SW480 (cell line): ENCODE measurements around the gene ATXN10.
A peak's percentile ranks its signal among the peaks of the same experiment; 100 is the strongest.

Experiments used
- DNase-seq: peaks from one replicate; pipeline ENCODE4 v3.0.0-alpha.2; 2016; ENCODE audit warnings: low spot score

Gene ATXN10

GRCh38 chr22:45879552-45879949 is 207.9 kb downstream of the ATXN10 start:
- no peak for DNase-seq

GRCh38 chr22:45880091-45880715 is 208.6 kb downstream of the ATXN10 start:
- DNase-seq: no peak

- no peak for DNase-seq
Measured at GRCh38 chr22:45880716-45881523, 209.3 kb downstream of the ATXN10 start.

DNA sequence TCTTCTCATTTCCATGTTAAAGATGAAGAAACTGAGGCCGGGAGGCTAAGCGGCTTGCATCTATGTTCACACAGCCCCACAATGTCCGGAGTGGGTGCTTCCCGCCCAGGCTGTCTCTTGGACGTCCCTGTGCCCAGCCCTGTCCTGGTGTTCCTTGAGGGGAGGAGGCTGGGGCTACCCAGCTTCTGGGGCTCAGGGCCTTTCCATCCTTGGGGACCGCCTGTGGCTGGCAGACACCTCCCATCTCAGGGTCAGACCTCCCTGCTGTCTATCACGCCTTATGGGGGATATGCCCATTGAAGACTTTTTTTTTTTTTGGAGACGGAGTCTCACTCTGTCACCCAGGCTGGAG is 209.9 kb downstream of the ATXN10 start:
- DNase-seq: no peak

DNA sequence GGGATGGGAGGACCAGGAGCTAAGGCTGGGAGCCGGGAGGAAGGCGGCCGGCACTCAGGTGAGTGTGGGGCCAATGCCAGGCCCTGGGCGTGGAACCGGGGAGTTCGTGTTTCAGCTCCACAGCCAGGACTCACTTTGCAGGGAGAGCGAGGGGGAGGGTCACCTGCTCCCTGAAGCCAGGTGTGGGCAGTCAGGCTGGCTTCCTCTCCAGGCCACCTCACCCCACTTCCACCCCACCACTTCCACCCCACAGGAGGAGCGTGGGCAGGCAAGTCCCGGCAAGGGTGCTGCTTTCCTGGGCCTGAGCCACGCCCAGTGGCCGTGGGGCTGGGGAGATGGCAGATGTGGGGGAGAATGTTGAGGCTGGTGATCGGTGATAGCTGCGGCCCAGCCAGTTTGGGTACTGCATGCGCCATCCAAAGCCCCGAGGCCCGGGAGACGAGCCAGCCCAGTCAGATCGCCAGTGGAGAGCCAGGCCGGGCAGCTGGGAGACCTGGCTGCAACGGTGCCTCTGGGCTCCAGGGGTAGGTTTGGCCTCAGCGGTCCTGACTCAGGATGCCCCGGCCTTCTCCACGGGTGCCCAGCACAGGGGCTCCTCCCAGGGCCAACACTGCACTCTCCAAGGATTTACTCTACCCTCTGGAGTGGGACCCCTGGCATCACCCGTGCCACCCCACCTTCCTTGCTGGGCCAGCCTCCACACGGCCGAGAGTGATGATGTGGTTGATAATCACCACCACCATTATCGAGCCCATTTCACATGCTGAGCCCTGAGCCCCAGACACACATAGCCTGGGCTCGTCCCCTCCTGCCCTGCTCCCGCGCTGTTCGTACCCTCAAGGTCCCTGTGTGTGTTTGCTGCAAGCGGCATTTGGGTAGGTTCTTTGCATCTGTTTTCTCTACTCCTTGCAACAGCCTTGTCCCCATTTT is 211.5 kb downstream of the ATXN10 start:
- no peak for DNase-seq

DNA sequence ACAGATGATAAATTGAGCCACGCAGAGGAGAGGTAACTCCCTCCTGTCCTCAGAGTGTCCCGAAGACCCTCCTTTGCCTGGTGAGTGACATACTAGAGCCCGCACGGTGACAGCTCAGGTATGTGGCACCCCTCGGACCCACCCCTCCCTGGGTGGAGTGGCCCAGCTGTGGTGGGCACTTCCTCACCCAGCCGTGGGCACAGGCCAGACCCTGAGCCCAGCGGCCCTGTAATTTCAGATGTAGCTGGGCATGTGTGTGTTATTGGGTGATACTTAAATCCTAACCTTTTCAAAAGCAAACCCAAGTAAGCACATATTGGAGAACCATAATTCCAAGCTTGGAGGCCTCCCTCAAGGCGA is 212.2 kb downstream of the ATXN10 start:
- no peak for DNase-seq

- DNase-seq: no peak
Measured at GRCh38 chr22:45884201-45885062, 212.8 kb downstream of the ATXN10 start.

- DNase-seq: no peak
Measured at GRCh38 chr22:45885171-45885840, 213.7 kb downstream of the ATXN10 start.

DNA sequence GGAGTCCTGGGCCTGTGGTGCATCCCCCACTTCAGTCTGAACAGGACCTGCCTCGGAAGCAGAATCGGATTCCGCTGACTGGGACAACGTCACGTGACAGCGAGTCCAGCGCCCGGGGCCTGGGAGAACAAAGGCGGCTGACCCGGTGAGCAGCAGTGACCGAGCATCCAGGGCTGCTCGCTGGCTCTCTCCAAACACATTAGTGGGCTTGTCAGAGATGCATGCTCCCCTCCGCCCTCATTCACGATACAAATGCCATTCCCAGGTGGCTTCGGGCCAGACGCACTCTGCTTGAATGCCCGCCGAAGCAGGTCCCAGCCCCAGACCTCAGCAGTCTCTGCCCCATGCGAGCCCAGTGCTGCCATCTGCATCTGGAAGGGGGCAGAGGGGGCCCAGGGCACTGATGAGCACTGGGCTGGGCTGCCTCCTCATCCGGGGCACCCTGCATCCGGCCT is 214.3 kb downstream of the ATXN10 start:
- DNase-seq: no peak

DNA sequence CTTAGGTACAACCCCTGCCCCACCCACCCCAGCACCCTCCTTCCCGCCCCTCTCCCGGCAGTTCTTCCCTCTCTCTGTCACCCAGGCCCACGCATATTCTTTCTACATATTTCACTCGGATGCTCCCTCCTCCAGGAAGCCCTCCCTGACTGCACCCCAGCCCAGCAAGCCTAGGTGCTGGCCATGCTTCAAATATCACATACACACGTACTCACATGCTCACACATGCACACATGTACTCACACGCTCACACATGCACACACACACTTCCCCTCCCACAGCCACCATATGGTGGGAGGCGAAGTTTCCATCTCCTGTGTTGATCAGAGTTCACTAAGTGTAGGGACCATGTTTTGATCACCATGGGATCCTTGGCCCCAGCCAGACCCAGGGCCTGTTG is 214.9 kb downstream of the ATXN10 start:
- no peak for DNase-seq

GRCh38 chr22:45887202-45888131 is 215.8 kb downstream of the ATXN10 start:
- no peak for DNase-seq

GRCh38 chr22:45888221-45889092 is 216.8 kb downstream of the ATXN10 start:
- DNase-seq: no peak

- no peak for DNase-seq
Measured at GRCh38 chr22:45889093-45889538, 217.5 kb downstream of the ATXN10 start.

DNA sequence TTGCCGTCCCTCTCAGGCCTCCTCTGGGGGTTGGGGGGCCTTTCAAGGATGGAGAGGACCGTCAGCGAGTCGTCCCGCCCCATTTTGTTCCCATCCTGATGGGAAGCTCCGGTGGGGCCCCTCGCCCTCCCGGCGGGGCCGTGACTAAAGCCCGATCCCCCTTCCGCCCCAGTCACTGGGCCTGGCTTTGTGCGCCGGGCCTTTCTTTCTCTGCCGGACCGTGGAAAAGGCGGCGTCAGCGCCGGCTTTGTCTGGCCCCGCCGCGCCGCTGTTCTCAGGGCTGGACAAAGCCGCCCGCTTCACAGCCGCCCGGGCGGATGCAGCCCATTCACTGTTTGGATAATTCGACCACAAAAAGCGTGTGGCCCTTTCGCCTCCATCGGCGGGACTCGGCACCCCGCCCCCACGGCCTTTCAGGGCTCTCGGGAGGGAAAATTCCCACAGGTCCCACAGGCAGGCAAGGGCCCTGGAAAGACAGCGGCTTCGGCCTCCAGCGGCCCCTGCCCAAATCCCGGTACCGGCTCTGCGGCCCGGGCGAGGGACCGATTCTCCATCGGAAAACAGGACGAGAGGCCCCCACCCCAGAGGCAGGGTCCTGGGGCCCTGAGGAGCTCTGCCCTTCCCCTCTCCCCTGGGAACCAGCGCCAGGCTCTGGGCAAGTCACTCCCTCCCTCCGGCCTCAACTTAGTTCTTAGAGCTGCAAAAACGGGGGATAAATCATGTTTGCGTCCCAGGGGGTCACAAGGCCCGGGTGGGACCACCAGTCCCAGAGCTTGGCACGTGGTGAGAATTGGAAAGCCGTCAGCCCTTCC is 218.1 kb downstream of the ATXN10 start:
- peak; percentile 17 for DNase-seq

DNA sequence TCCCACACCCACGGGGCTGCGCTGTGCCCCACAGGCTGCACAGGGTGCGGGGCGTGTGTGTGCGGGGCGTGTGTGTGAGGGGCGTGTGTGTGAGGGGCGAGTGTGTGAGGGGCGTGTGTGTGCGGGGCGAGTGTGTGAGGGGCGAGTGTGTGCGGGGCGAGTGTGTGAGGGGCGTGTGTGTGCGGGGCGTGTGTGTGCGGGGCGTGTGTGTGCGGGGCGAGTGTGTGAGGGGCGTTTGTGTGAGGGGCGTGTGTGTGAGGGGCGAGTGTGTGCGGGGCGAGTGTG is 218.7 kb downstream of the ATXN10 start:
- DNase-seq: no peak

DNA sequence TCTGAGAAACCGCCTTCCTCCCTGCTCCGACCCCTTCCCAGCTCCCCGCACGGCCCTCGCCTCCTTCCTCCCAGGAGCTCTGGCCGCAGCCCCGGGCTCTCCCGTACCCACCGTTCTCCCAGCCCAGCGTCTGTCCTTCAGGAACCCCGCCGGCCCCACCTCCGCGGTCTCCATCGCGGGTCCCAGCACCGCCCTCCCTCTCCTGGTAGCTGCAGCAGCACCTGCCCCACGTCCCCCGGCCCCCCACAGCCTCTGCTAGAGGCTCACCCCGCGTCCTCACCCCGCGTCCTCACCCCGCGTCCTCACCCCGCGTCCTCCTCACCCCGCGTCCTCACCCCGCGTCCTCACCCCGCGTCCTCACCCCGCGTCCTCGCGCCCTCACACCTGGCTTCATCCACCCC is 219.4 kb downstream of the ATXN10 start:
- DNase-seq: no peak

DNA sequence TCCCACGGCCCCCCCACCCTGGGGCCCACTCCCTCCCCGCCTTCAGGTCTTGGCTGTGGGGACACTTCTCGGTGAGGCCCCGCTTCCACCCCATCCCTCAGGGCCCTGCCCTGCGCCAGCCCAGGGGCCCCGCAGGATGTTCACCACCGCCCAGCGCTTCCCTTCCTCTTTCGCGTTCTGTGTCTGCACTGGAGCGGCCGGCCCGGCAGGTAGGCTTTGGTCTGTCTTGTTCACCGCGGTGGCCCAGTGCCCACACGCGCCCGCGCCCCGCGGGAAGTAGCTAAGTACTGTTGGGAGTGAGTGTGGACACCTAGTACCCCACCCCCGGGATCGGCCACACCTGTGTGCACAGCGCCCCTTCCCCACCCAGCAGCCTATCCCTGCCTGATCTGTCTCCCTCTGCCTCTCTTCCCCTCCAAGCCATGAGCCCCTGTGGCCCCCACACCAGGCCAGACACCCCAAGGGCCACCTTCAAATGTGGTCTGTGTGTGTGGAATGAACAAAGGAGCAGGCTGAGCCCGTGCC is 219.9 kb downstream of the ATXN10 start:
- DNase-seq: no peak

- DNase-seq: no peak
Measured at GRCh38 chr22:45891996-45892621, 220.5 kb downstream of the ATXN10 start.
